AML-193 (cell line): ENCODE data around the gene SHC3.
"Not testable (repeated sequence)": the region's sequence is repeated elsewhere in the genome, so short reads cannot be mapped to it uniquely, and the experiment has no call there.

Experiments used
- DNase-seq, 2 experiments: peaks; one replicate each; lab custom pipeline; 2025; lab: John Stamatoyannopoulos, UW

Gene SHC3

DNA sequence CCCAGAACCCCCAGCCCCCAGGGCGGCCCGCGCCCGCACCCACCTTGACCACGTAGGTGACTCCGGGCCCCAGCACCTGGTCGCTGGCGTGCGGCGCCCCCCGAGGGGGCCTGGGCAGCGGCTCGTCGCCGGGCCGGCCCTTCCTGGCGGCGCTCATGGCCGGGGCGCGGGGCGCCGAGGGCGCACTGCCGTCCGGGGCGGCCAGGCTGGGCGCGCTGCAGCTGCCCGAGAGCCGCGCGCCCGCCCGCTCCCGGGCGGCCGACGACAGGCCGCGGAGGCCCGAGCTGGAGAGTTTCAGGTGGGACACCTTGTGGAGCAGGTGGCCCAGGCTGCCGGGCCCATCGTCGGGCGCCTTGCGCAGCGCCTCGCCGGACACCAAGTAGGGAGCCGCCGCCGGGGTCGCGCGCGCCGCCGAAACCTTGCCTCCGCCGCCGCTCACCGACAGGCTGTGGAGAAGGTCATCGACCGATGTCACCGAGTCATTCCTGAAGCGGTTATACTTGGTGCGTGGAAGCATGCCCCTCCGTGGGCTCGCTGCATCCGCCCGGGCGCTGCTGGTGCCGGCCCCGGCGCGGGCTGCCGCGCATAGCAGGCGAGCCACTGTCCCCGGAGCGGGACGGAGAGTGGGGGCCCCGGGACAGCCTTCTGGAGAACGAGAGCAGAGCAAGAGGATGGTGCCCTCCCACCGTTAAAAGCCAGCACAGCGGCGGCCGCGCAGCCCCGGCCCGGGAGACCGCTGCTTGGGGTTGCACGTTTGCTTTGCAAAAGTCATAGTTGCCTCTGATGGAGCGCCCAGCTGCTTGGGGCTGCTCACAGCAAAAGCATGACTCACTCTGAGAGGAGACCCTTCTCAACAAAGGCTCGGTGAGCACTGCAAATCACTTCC, at the start of gene SHC3:
SHC3 (minus strand) TSS at position 875 of the 886 bp plus-strand sequence; CDS start at position 517, 358 bp downstream.
- DNase-seq, result no peak

GRCh38 chr9:89225991-89226471, 47.4 kb upstream of the SHC3 start:
- DNase-seq, result no peak

DNA sequence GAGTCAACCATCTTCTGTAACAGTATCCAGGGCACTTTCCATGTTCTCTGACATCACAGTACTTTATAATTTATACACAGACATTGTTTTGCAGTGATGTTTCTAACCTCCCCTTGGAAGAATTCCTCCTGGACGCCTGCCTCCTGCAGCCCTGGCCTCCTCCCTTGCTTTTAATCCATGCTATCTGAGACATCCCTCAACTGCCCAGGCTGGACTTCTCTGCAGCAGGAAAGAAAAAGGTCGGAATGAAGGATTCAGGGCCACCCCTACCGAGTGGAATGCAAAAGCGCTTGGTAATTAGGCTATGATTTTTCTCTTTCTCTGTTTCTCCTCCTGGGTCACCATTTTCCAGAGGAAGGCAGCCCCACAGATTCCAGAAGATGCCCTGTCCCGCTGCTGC, 47.0 kb upstream of the SHC3 start:
- DNase-seq, result no peak

- no peak for DNase-seq
These were observed 46.4 kb upstream of the SHC3 start for GRCh38 chr9:89225036-89225435.

GRCh38 chr9:89224633-89225032, 46.0 kb upstream of the SHC3 start:
- DNase-seq, result no peak

- no peak for DNase-seq
These were observed 44.9 kb upstream of the SHC3 start for GRCh38 chr9:89223396-89223977.

GRCh38 chr9:89219637-89220036, 41.0 kb upstream of the SHC3 start:
- DNase-seq, result no peak

- DNase-seq, result no peak
These were observed 39.7 kb upstream of the SHC3 start for GRCh38 chr9:89218040-89218928.

DNA sequence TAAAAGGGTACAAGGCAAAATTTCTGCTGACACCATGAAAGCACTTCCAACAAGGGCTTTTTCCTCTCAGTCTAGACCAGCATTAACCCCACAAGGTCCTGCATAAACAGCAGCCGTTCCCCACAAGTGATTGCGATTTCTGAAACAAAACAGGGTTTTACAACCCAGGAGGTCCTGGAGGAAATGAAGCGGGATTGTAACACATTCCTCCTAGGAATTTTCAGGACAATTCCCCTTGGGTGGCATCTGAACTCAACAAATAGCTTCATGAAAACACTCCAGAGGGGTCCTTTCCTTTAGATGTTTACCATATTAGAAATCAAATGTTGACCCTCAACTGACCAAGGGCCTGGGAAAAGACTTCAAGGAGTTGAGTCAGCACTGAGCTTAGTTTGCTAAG, 36.7 kb upstream of the SHC3 start:
- no peak for DNase-seq

GRCh38 chr9:89213396-89213880, 34.8 kb upstream of the SHC3 start:
- DNase-seq, result no peak

GRCh38 chr9:89212171-89212570, 33.6 kb upstream of the SHC3 start:
- DNase-seq, result no peak

DNA sequence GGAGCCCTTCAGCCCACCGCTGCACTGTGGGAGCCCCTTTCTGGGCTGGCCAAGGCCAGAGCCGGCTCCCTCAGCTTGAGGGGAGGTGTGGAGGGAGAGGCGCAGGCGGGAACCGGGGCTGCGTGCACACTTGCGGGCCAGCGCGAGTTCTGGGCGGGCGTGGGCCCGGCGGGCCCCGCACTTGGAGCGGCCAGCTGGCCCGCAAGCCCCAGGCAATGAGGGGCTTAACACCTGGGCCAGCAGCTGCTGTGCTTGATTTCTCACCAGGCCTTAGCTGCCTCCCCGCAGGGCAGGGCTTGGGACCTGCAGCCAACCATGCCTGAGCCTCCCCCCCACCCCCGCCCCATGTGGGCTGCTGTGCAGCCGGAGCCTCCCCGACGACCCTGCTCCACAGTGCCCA, 30.7 kb upstream of the SHC3 start:
- DNase-seq, result not testable (repeated sequence)

- no peak for DNase-seq
These were observed 28.4 kb upstream of the SHC3 start for GRCh38 chr9:89207026-89207425.

DNA sequence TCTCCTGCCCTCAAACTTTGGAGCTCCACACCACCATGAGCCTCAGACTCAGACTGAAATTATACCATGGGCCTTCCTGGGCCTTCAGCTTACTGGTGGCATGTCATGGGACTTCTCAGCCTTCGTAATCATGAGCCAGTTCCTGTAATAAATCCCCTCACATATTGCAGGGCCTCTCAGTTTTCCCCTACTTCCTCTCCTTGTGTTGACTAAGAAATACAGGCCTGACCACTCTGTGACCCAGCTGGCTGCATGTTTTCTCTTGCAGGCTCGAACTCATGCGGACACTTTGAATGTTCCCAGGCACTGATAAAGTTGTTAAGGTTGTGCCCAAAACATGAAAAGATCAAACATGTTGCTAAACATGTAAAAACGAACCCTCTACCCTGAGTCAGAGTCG, 26.2 kb upstream of the SHC3 start:
- no peak for DNase-seq

- DNase-seq, result no peak
These were observed 16.6 kb upstream of the SHC3 start for GRCh38 chr9:89195131-89195797.

DNA sequence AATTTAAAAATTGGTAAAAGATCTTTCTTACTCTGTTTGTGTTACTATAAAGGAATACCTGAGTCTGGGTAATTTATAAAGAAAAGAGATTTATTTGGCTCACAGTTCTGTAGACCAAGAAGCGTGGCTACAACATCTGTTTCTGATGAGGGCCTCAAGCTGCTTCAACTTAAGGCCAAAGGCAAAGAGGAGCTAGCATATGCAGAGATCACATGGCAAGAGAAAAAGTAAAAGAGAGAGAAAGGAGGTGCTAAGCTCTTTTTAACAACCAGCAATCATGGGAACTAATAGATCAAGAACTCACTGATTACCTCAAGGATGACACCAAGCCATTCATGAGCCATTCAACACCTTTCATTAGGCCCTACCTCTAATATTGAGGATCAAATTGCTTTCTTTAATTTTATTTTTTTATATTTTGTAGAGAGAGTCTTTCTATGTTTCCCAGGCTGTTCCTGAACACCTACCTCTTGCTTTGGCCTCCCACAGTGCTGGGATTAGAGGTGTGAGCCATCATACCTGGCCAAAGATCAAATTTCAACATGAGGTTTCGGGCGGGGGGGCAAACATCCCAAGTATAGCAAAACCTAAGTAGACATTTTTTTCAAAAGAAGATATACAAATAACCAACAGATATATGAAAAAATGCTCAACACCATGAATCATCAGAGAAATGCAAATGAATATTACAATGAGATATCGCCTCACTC, 16.0 kb upstream of the SHC3 start:
- DNase-seq, result no peak

GRCh38 chr9:89191004-89191403, 12.4 kb upstream of the SHC3 start:
- no peak for DNase-seq

DNA sequence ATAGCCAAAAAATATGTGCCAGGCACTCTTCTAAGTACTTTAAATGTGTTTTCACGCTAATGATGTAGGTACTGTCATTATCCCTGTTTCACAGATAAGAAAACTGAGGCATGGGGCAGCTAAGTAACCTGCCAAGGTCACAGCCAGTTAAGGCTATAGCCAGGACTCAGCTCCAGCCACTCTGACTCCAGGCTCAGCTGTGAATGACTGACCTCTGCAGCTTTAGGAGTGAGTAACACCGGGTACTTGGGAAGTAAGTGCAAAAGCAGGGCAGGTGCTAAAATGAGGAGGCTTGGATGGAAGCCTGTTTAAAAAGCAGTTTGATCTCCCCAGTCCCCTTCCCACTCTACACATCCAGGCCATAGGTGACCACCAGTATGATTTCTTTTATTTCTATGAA, 10.6 kb upstream of the SHC3 start:
- DNase-seq, result no peak

- no peak for DNase-seq
These were observed 9.3 kb upstream of the SHC3 start for GRCh38 chr9:89187950-89188349.

- DNase-seq, result no peak
These were observed 8.9 kb upstream of the SHC3 start for GRCh38 chr9:89187541-89187940.

GRCh38 chr9:89186960-89187359, 8.3 kb upstream of the SHC3 start:
- no peak for DNase-seq
